HG03064 (cell line): ENCODE results near the gene SPRED3.
"Not testable (repeated sequence)": the region's sequence is repeated elsewhere in the genome, so short reads cannot be mapped to it uniquely, and the experiment has no call there.

Experiments
- ATAC-seq: cut with Tn5 transposase; IDR thresholded peaks from one replicate; pipeline ENCODE4 v1.9.1; 2021; ENCODE audit warnings: low read depth; ENCODE audit not compliant: unreplicated experiment

Gene SPRED3

GRCh38 chr19:38388349-38389100 is at the start of gene SPRED3:
SPRED3 (plus strand) TSS chr19:38388697; CDS start chr19:38390303, 1,606 bp downstream.
- no peak for ATAC-seq

GRCh38 chr19:38339011-38339410 is 49.5 kb upstream of the SPRED3 start:
- not testable (repeated sequence) for ATAC-seq

GRCh38 chr19:38340927-38341326 is 47.6 kb upstream of the SPRED3 start:
- ATAC-seq, result no peak

- no peak for ATAC-seq
Observed at GRCh38 chr19:38346837-38347236, 41.7 kb upstream of the SPRED3 start.

GRCh38 chr19:38350883-38351282 is 37.6 kb upstream of the SPRED3 start:
- ATAC-seq, result no peak

- no peak for ATAC-seq
Observed at GRCh38 chr19:38351865-38352395, 36.6 kb upstream of the SPRED3 start.

- no peak for ATAC-seq
Observed at GRCh38 chr19:38352611-38353010, 35.9 kb upstream of the SPRED3 start.

- no peak for ATAC-seq
Observed at GRCh38 chr19:38355728-38356725, 32.5 kb upstream of the SPRED3 start.

GRCh38 chr19:38358071-38358470 is 30.4 kb upstream of the SPRED3 start:
- no peak for ATAC-seq

GRCh38 chr19:38359242-38360021 is 29.1 kb upstream of the SPRED3 start:
- no peak for ATAC-seq

GRCh38 chr19:38360351-38360750 is 28.1 kb upstream of the SPRED3 start:
- no peak for ATAC-seq

GRCh38 chr19:38360839-38361631 is 27.5 kb upstream of the SPRED3 start:
- no peak for ATAC-seq

GRCh38 chr19:38361633-38362075 is 26.8 kb upstream of the SPRED3 start:
- ATAC-seq, result no peak

GRCh38 chr19:38362076-38362945 is 26.2 kb upstream of the SPRED3 start:
- no peak for ATAC-seq

- not testable (repeated sequence) for ATAC-seq
Observed at GRCh38 chr19:38362946-38363688, 25.4 kb upstream of the SPRED3 start.

GRCh38 chr19:38367041-38367440 is 21.5 kb upstream of the SPRED3 start:
- no peak for ATAC-seq

- ATAC-seq, result no peak
Observed at GRCh38 chr19:38369584-38369983, 18.9 kb upstream of the SPRED3 start.

GRCh38 chr19:38370299-38370698 is 18.2 kb upstream of the SPRED3 start:
- ATAC-seq, result no peak
